GM12878 (cell line): ENCODE data around the gene TEDC1. TPM values are rescaled to one million over a fixed set of nuclear protein-coding genes. Genes with fewer than 3 reads are reported as not detected.

Experiments
- ATAC-seq: fragments of 200-7000 bp; cut with Tn5 transposase; 3 replicates; pipeline ENCODE4 v1.9.1; 2020; ENCODE audit warnings: mild to moderate bottlenecking, moderate library complexity
- BruUV-seq: library from RNA; stranded (reverse); fragments of 400-500 nt; replicated peaks from 2 replicates; lab custom pipeline; 2021; lab: Mats Ljungman, UMichigan
- CTCF ChIA-PET: fragments of 300-600 bp; sonication (Branson Sonifier 250); formaldehyde crosslinking; extraction: SDS; loops from one replicate; lab custom pipeline; 2021; ENCODE audit warnings: inconsistent platforms; lab: Yijun Ruan, JAX
- POLR2A ChIA-PET: fragments of 350-600 bp; formaldehyde crosslinking; extraction: SDS; loops from one replicate; lab custom pipeline; 2021; ENCODE audit warnings: inconsistent platforms; lab: Charles Lee
- RAD21 ChIA-PET: fragments of 300-600 bp; sonication (Branson Sonifier 250); formaldehyde crosslinking; loops from one replicate; lab custom pipeline; 2023; ENCODE audit warnings: antibody characterized with exemption; ENCODE audit not compliant: unreplicated experiment; lab: Charles Lee
- SMC1A ChIA-PET: fragments of 300-600 bp; sonication (Branson Sonifier 250); formaldehyde crosslinking; loops from one replicate; lab custom pipeline; 2023; ENCODE audit not compliant: unreplicated experiment, uncharacterized antibody; lab: Charles Lee
- DNase-seq: peaks from one replicate; pipeline ENCODE4 v3.0.0-alpha.2; 2011; ENCODE audit warnings: low read depth, low spot score
- FAIRE-seq: peaks from 3 replicates; lab custom pipeline; 2011; peaks lifted over from hg19 to GRCh38; lab: Jason Lieb, UNC
- H2AFZ ChIP-seq: 2 replicates; pipeline ENCODE4 v1.6.0; 2011; ENCODE audit warnings: low read depth, low read length, control low read depth; ENCODE audit not compliant: control insufficient read depth
- H3K27ac ChIP-seq: 2 replicates; pipeline ENCODE4 v1.5.1; 2011; ENCODE audit warnings: control low read depth; ENCODE audit not compliant: control insufficient read depth, insufficient read depth
- H3K27me3 ChIP-seq, 2 experiments: replicated peaks in 1 of 2; 2 replicates each; pipeline versions ENCODE4 v1.6.0 to v1.6.1; 2011; ENCODE audit warnings: low read length in 1 of 2; ENCODE audit not compliant: control insufficient read depth in 2 of 2, insufficient read depth in 2 of 2
- H3K36me3 ChIP-seq, 2 experiments: 2 replicates each; pipeline ENCODE4 v1.5.1; 2011; ENCODE audit warnings: low read length in 1 of 2; ENCODE audit not compliant: control insufficient read depth in 2 of 2, insufficient read depth in 2 of 2
- H3K4me1 ChIP-seq: 2 replicates; pipeline ENCODE4 v1.6.1; 2011; ENCODE audit warnings: mild to moderate bottlenecking, low read length, moderate library complexity, mixed read lengths; ENCODE audit not compliant: control insufficient read depth, insufficient read depth
- H3K4me2 ChIP-seq: 2 replicates; pipeline ENCODE4 v1.6.0; 2011; ENCODE audit warnings: control low read depth; ENCODE audit not compliant: control insufficient read depth, insufficient read depth
- H3K4me3 ChIP-seq: fragments of 200-600 bp; sonication (generic); 2 replicates; pipeline ENCODE4 v1.5.1; 2016
- H3K79me2 ChIP-seq: 2 replicates; pipeline ENCODE4 v1.6.0; 2011; ENCODE audit warnings: low read length; ENCODE audit not compliant: control insufficient read depth, insufficient read depth
- H3K9ac ChIP-seq: 2 replicates; pipeline ENCODE4 v1.8.0; 2011; ENCODE audit warnings: low read length, control low read depth, mixed read lengths; ENCODE audit not compliant: control insufficient read depth, insufficient read depth
- H3K9me3 ChIP-seq: replicated peaks from 3 replicates; pipeline ENCODE4 v1.5.1; 2011; ENCODE audit warnings: mild to moderate bottlenecking, low read length; ENCODE audit not compliant: control insufficient read depth, insufficient read depth
- H4K20me1 ChIP-seq: 2 replicates; pipeline ENCODE4 v1.6.0; 2011; ENCODE audit not compliant: control insufficient read depth, insufficient read depth
- BMI1 ChIP-seq: fragments of 450-650 bp; IDR thresholded peaks from 2 replicates; pipeline ENCODE4 v1.6.1; 2016; ENCODE audit warnings: mild to moderate bottlenecking, moderate library complexity, borderline replicate concordance
- CHD2 ChIP-seq: IDR thresholded peaks from 2 replicates; pipeline ENCODE4 v1.6.1; 2011; ENCODE audit warnings: low read depth, low read length, improper control_type of control experiment, borderline replicate concordance
- CREM ChIP-seq: IDR thresholded peaks from 2 replicates; pipeline ENCODE4 v1.6.1; 2014; ENCODE audit warnings: antibody characterized with exemption, low read depth
- EGR1 ChIP-seq, 2 experiments: IDR thresholded peaks; 1 replicate in 1 of 2; 2 replicates in 1 of 2; pipeline ENCODE4 v1.6.1; 2011 to 2012; ENCODE audit warnings: low read depth in 2 of 2, low read length in 2 of 2, borderline replicate concordance in 1 of 2, mild to moderate bottlenecking in 1 of 2, moderate library complexity in 1 of 2
- KLF5 ChIP-seq: fragments of 450-650 bp; IDR thresholded peaks from 2 replicates; pipeline ENCODE4 v1.6.1; 2014; ENCODE audit warnings: mild to moderate bottlenecking; ENCODE audit not compliant: partially characterized antibody
- POLR2AphosphoS2 ChIP-seq: IDR thresholded peaks from 2 replicates; pipeline ENCODE4 v1.6.1; 2011; ENCODE audit warnings: low read depth, mild to moderate bottlenecking, low read length, improper control_type of control experiment, moderate library complexity
- RELA ChIP-seq: fragments of 450-650 bp; IDR thresholded peaks from 2 replicates; pipeline ENCODE4 v1.8.0; 2014; ENCODE audit warnings: borderline replicate concordance; ENCODE audit not compliant: partially characterized antibody
- SMARCA5 ChIP-seq: fragments of 450-650 bp; IDR thresholded peaks from 2 replicates; pipeline ENCODE4 v1.6.1; 2017; ENCODE audit warnings: mild to moderate bottlenecking
- SP1 ChIP-seq: IDR thresholded peaks from one replicate; pipeline ENCODE4 v1.6.1; 2011; ENCODE audit warnings: low read depth, low read length
- SPI1 ChIP-seq: IDR thresholded peaks from 2 replicates; pipeline ENCODE4 v1.6.1; 2011; ENCODE audit warnings: low read depth, mild to moderate bottlenecking, low read length, moderate library complexity, borderline replicate concordance; ENCODE audit not compliant: insufficient read depth
- WGBS: methylation state at CpG from one replicate; pipeline ENCODE4 v1.1.6; 2016; ENCODE audit warnings: low lambda C conversion rate; ENCODE audit not compliant: insufficient replicate concordance, insufficient coverage; ENCODE audit errors: missing lambda C conversion rate; 5-methylcytosine and 5-hydroxymethylcytosine counted together
- in situ Hi-C: fragments of 300-500 bp; cut with MboI; formaldehyde crosslinking; loops from 9 replicates; pipeline ENCODE4 v1.14.3; 2018; ENCODE audit warnings: mixed read lengths
- intact Hi-C: fragments of 100-400 bp; cut with micrococcal nuclease; formaldehyde crosslinking; loops from one replicate; pipeline ENCODE4 v1.14.2; 2022; ENCODE audit not compliant: unreplicated experiment
- polyA plus RNA-seq, 11 experiments: library from polyadenylated mRNA; depleted of rRNA in 4 of 11; unstranded in 6 of 11; stranded (reverse) in 5 of 11; fragments of >200 nt; fragmentation: Nextera tagmentation in 4 of 11; fragmentation: Illumina TruSeq in 1 of 11; extraction: Ambion mirVana in 4 of 11; extraction: Trizol in 1 of 11; gene quantifications; 1 replicate in 1 of 11; 2 replicates in 10 of 11; pipeline versions ENCODE4 v1.2.1 to v1.2.3, GENCODE V29; 2011 to 2016; ENCODE audit warnings: inconsistent platforms in 2 of 11, missing spikeins in 2 of 11, low read depth in 1 of 11
- total RNA-seq, 4 experiments: library from RNA; depleted of rRNA in 3 of 4; stranded (reverse); fragments of >200 nt in 3 of 4; fragmentation: Illumina TruSeq in 1 of 4; extraction: Trizol in 1 of 4; gene quantifications; 2 replicates each; pipeline versions ENCODE4 v1.2.1 to v1.2.3, GENCODE V29; 2013 to 2021
- TF ChIP-seq, protein P1 (sequence below): IDR thresholded peaks from 2 replicates; pipeline ENCODE4 v1.6.1; 2011; ENCODE audit warnings: borderline replicate concordance, low read depth, mild to moderate bottlenecking, moderate library complexity, mixed read lengths, low read length; ENCODE audit not compliant: insufficient read depth; ENCODE audit errors: extremely low read length
- TF ChIP-seq, protein P2 (sequence below): fragments of 450-650 bp; IDR thresholded peaks from 2 replicates; pipeline ENCODE4 v1.6.1; 2018; ENCODE audit warnings: borderline replicate concordance, mild to moderate bottlenecking; ENCODE audit not compliant: partially characterized antibody

The TEDC1 gene
- total and polyA plus RNA-seq, 10 of the 15 experiments (the other 5 are each of a cell fraction or from before 2014, with no cell fraction given), result 0.19 to 34.2 (median 14.5) TPM

DNA sequence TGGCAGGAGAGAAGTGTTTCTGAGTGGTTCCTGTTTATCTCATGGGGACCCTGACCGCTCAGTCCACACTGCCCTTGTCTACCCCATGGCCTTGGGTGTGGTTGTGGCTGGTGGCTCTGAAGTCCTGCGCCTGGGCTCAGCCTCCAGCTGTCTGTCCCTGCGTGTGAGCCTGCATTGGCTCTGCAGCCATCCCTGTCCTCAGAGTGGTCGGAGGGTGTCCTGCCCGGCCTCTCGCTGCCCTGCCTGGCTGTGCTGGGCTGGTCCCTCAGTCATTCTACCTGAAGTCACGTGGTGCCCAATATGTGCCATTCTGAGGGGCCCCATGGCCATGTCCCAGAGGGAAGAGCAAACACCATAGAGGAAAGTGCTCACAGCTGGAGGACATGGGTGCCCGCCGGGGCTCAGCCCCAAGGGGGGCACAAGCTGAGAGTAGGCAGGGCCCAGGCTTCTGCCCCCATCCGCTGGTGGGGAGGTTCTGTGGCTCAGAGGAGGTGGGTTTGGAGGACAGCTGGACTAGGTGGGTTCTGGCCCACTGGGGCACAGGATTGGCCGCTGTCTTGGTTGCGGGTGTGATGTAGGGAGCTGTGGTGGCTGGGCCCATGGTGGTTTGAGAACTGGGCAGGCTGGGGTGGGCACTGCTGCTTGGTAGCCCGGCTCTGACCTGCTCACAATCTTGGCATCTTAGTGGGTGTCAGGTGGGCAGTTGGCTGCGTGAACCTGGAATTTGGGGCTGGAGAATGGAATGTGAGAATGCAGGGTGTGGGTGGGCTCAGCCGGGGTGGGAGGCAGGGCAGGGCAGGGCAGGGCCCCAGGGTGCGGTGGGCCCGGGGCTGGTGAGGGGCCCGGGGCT is 11.6 kb downstream of the TEDC1 start:
- CTCF ChIA-PET, result no interaction called here
- no peak for ATAC-seq
- Histone ChIP-seq H3K4me3 (no peak overlapping the region), H3K9me3 (no peaks in the 10 kb centered on the region), H3K27ac (no peak overlapping the region), H3K4me2 (no peak overlapping the region), H3K4me1 (no peaks in the 10 kb centered on the region), H4K20me1 (no peaks in the 10 kb centered on the region), H3K79me2 (no peaks in the 10 kb centered on the region), H3K9ac (no peak overlapping the region)
- no TSS peak for BruUV-seq
- RAD21 ChIA-PET, result no interaction called here
- whole genome bisulfite sequencing, result 78% methylated on average over 13 of the region's 18 CpGs
- intact Hi-C loops (no loop called here), in situ Hi-C loops (no loop called here)
- DNase-seq, result no peak
- FAIRE-seq, result no peak
- TF ChIP-seq SP1, result no peak
- TF ChIP-seq BMI1, result no peak
- TF ChIP-seq, protein P1, sequence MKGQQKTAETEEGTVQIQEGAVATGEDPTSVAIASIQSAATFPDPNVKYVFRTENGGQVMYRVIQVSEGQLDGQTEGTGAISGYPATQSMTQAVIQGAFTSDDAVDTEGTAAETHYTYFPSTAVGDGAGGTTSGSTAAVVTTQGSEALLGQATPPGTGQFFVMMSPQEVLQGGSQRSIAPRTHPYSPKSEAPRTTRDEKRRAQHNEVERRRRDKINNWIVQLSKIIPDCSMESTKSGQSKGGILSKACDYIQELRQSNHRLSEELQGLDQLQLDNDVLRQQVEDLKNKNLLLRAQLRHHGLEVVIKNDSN, result peak; percentile 27
- TF ChIP-seq CREM, result no peak
- TF ChIP-seq, all 136 proteins: peak for 1
- POLR2A ChIA-PET, result no interaction called here
- no peaks in the 10 kb centered on the region; a peak in 1 of 4 replicates for H3K27me3 ChIP-seq
- H2AFZ ChIP-seq, result no peak overlapping the region
- SMC1A ChIA-PET, result no interaction called here
- H3K36me3 ChIP-seq, result no peaks in the 10 kb centered on the region

DNA sequence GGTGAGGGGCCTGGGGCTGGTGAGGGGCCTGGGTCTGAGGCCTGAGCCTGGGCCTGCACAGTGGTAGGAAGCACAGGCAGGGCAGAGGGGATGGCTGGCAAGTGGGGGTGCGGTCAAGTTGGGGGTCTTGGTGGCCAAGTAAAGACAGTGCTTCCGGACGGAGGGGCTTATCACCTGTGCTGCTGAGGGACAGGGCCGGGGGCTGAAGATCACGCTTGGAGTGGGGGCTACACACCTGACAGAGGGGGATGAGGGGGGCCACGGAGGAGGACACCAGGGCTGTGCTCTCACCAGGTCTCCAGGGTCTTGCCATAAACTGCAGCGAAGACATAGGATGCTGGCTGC is 12.2 kb downstream of the TEDC1 start:
- Histone ChIP-seq H3K9ac (no peak overlapping the region), H3K4me2 (no peak overlapping the region), H3K4me1 (no peaks in the 10 kb centered on the region), H3K36me3 (no peaks in the 10 kb centered on the region), H3K9me3 (no peaks in the 10 kb centered on the region), H4K20me1 (no peaks in the 10 kb centered on the region), H3K27me3 (peaks cover 0 to 1% of the 10 kb centered on the region in 2 experiments; a peak in 1 of 4 replicates), H3K79me2 (no peaks in the 10 kb centered on the region), H3K4me3 (no peak overlapping the region), H3K27ac (no peak overlapping the region), H2AFZ (no peak overlapping the region)
- SMC1A ChIA-PET, result no interaction called here
- intact Hi-C loops (no loop called here), in situ Hi-C loops (no loop called here)
- WGBS, result 74% methylated on average over 7 of the region's 7 CpGs
- FAIRE-seq, result no peak
- BruUV-seq, result no TSS peak
- TF ChIP-seq RELA, result no peak
- no peak for TF ChIP-seq CHD2
- TF ChIP-seq, protein P2, sequence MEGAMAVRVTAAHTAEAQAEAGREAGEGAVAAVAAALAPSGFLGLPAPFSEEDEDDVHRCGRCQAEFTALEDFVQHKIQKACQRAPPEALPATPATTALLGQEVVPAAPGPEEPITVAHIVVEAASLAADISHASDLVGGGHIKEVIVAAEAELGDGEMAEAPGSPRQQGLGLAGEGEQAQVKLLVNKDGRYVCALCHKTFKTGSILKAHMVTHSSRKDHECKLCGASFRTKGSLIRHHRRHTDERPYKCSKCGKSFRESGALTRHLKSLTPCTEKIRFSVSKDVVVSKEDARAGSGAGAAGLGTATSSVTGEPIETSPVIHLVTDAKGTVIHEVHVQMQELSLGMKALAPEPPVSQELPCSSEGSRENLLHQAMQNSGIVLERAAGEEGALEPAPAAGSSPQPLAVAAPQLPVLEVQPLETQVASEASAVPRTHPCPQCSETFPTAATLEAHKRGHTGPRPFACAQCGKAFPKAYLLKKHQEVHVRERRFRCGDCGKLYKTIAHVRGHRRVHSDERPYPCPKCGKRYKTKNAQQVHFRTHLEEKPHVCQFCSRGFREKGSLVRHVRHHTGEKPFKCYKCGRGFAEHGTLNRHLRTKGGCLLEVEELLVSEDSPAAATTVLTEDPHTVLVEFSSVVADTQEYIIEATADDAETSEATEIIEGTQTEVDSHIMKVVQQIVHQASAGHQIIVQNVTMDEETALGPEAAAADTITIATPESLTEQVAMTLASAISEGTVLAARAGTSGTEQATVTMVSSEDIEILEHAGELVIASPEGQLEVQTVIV, result no peak
- TF ChIP-seq KLF5, result no peak
- TF ChIP-seq POLR2AphosphoS2, result no peak
- no peak for TF ChIP-seq SPI1
- TF ChIP-seq SMARCA5, result no peak
- no peak for TF ChIP-seq EGR1 (IDR thresholded peaks at IDR 0.05; ENCODE audit: borderline replicate concordance in 1 of 2, low read depth in 2 of 2, low read length in 2 of 2)
- CTCF ChIA-PET, result no interaction called here
- POLR2A ChIA-PET, result no interaction called here
- RAD21 ChIA-PET, result no interaction called here
- no peak for ATAC-seq
- DNase-seq, result no peak
